Ovary (tissue), 9 donors: ENCODE data around the gene CPVL. TPM values are rescaled to one million over a fixed set of nuclear protein-coding genes. Genes with fewer than 3 reads are reported as not detected.

Source experiments
- DNase-seq, 5 donors: peaks; one replicate each; pipeline ENCODE4 v3.0.0-alpha.2; 2019 to 2020
- H3K27ac ChIP-seq, 2 donors: fragments of 200-600 bp; one replicate each; pipeline versions ENCODE4 v1.5.1 to v1.8.0; 2019 to 2022
- H3K27me3 ChIP-seq: fragments of 200-600 bp; one replicate; pipeline ENCODE4 v1.8.0; 2022
- H3K36me3 ChIP-seq: fragments of 200-600 bp; sonication (generic); one replicate; pipeline ENCODE4 v1.5.1; 2019
- H3K4me1 ChIP-seq: one replicate; pipeline ENCODE4 v1.8.1; 2013; ENCODE audit warnings: mild to moderate bottlenecking, moderate library complexity; ENCODE audit not compliant: insufficient read depth
- H3K4me3 ChIP-seq: fragments of 200-600 bp; sonication (generic); one replicate; pipeline ENCODE4 v1.5.1; 2017
- H3K9me3 ChIP-seq, 2 donors: fragments of 200-600 bp in 1 of 2; sonication (generic) in 1 of 2; one replicate each; pipeline versions ENCODE4 v1.5.1 to v1.8.1; 2013 to 2019; ENCODE audit warnings: mild to moderate bottlenecking in 1 of 2, moderate library complexity in 1 of 2
- CTCF ChIP-seq, 3 donors: fragments of 450-650 bp in 2 of 3; fragments of 200-600 bp in 1 of 3; IDR thresholded peaks; one replicate each; pipeline versions ENCODE4 v1.5.1 to v1.8.0; 2016 to 2022; ENCODE audit warnings: antibody characterized with exemption in 3 of 3, mild to moderate bottlenecking in 1 of 3
- EP300 ChIP-seq: sonication (generic); formaldehyde crosslinking; IDR thresholded peaks from one replicate; pipeline ENCODE4 v1.6.1; 2017; ENCODE audit warnings: antibody characterized with exemption
- POLR2A ChIP-seq: fragments of 450-650 bp; IDR thresholded peaks from one replicate; pipeline ENCODE4 v1.6.1; 2017; ENCODE audit warnings: antibody characterized with exemption, mild to moderate bottlenecking, moderate library complexity
- WGBS, 3 donors: extraction: QIAGEN DNeasy Blood & Tissue Kit in 1 of 3; methylation state at CpG; one replicate each; pipeline versions ENCODE4 v1.1.5 to v1.1.7; 2013 to 2017; 5-methylcytosine and 5-hydroxymethylcytosine counted together
- intact Hi-C, 4 donors: fragments of 100-400 bp; cut with DNase I; formaldehyde crosslinking; loops; one replicate each; pipeline versions ENCODE4 v1.11.0 to v1.15.1; 2022 to 2023
- polyA plus RNA-seq, 2 donors: library from polyadenylated mRNA; stranded (reverse); fragments of 200-250 nt in 1 of 2; fragments of 350-450 nt in 1 of 2; fragmentation: Illumina TruSeq in 1 of 2; extraction: RNeasy Lipid Tissue Mini Kit (QIAGEN cat#74804) in 1 of 2; gene quantifications; one replicate each; pipeline ENCODE4 v1.2.3, GENCODE V29; 2013 to 2014
- total RNA-seq, 7 donors: library from RNA; depleted of rRNA in 2 of 7; stranded (reverse); fragments of >200 nt in 2 of 7; fragmentation: NEBNext Ultra II Directional in 3 of 7; extraction: Animal tissue kit (Norgen Biotek cat#: 25700) in 3 of 7; gene quantifications; one replicate each; pipeline versions ENCODE4 v1.1.0 to v1.2.4, GENCODE V29; 2016 to 2023
- donor health status: DM: no; HTN: no; CAD: no; lungs with moderate emphysema.
- donor health status: DM: no; HTN: no; CAD: no.
- donor health status: Bipolar disorder and iron deficiency.
- donor health status: DM: yes; HTN: yes; CAD: no.
- donor health status: DM: no; HTN: no; CAD: no.
- donor health status: DM: yes; HTN: yes; CAD: no.

The CPVL gene
- total and polyA plus RNA-seq, 9 donors, result 10.6 to 88.9 (median 20.9) TPM

GRCh38 chr7:28999895-29000716, 146.2 kb downstream of the CPVL start:
- 77 to 86% (median 82%) methylated on average over 12 of the region's 12 CpGs for WGBS, 3 donors
- Histone ChIP-seq H3K36me3 (no peaks in the 10 kb centered on the region), H3K9me3 (no peaks in the 10 kb centered on the region), H3K27me3 (no peaks in the 10 kb centered on the region), H3K4me1 (peaks cover 7% of the 10 kb centered on the region), H3K27ac (no peak overlapping the region), H3K4me3 (no peak overlapping the region)
- DNase-seq, result no peak
- intact Hi-C loops, result no loop called here
- TF ChIP-seq EP300 (no peak), CTCF (IDR thresholded peaks at IDR 0.05) (no peak), POLR2A (no peak)

- H3K4me1 ChIP-seq, result peaks cover 7% of the 10 kb centered on the region
- no peaks in the 10 kb centered on the region for H3K9me3 ChIP-seq
- no peak for DNase-seq
- no peak overlapping the region for H3K27ac ChIP-seq
- TF ChIP-seq CTCF (IDR thresholded peaks at IDR 0.05) (no peak), EP300 (no peak), POLR2A (no peak)
- WGBS, 3 donors, result 78 to 95% (median 91%) methylated on average over 5 of the region's 5 CpGs
- H3K4me3 ChIP-seq, result no peak overlapping the region
- intact Hi-C loops, result no loop called here
- H3K27me3 ChIP-seq, result no peaks in the 10 kb centered on the region
- no peaks in the 10 kb centered on the region for H3K36me3 ChIP-seq
Observed at GRCh38 chr7:28999427-28999826, 146.9 kb downstream of the CPVL start.

GRCh38 chr7:28998105-28998504, 148.2 kb downstream of the CPVL start:
- Histone ChIP-seq H3K36me3 (no peaks in the 10 kb centered on the region), H3K27ac (no peak overlapping the region), H3K4me1 (peaks cover 7% of the 10 kb centered on the region), H3K27me3 (no peaks in the 10 kb centered on the region), H3K9me3 (no peaks in the 10 kb centered on the region), H3K4me3 (no peak overlapping the region)
- WGBS, 3 donors, result 47 to 51% (median 49%) methylated on average over 4 of the region's 4 CpGs
- no peak for DNase-seq
- intact Hi-C loops, result no loop called here
- TF ChIP-seq CTCF (IDR thresholded peaks at IDR 0.05) (no peak), EP300 (no peak), POLR2A (no peak)

- Histone ChIP-seq H3K36me3 (no peaks in the 10 kb centered on the region), H3K27me3 (no peaks in the 10 kb centered on the region), H3K4me3 (no peak overlapping the region), H3K4me1 (peaks cover 7% of the 10 kb centered on the region), H3K27ac (no peak overlapping the region), H3K9me3 (no peaks in the 10 kb centered on the region)
- intact Hi-C loops, result no loop called here
- 81 to 88% (median 87%) methylated on average over 6 of the region's 6 CpGs for WGBS, 3 donors
- no peak for DNase-seq
- no peak for TF ChIP-seq EP300
- no peak for TF ChIP-seq CTCF (IDR thresholded peaks at IDR 0.05)
- no peak for TF ChIP-seq POLR2A
Observed at GRCh38 chr7:28996836-28997235, 149.5 kb downstream of the CPVL start.
